Germinal center (tissue), 1 donor: ENCODE results near the gene GNG2.

Experiments
- DNase-seq: peaks from one replicate; pipeline ENCODE4 v3.0.0; 2012; ENCODE audit warnings: mixed read lengths, low spot score

Gene GNG2

DNA sequence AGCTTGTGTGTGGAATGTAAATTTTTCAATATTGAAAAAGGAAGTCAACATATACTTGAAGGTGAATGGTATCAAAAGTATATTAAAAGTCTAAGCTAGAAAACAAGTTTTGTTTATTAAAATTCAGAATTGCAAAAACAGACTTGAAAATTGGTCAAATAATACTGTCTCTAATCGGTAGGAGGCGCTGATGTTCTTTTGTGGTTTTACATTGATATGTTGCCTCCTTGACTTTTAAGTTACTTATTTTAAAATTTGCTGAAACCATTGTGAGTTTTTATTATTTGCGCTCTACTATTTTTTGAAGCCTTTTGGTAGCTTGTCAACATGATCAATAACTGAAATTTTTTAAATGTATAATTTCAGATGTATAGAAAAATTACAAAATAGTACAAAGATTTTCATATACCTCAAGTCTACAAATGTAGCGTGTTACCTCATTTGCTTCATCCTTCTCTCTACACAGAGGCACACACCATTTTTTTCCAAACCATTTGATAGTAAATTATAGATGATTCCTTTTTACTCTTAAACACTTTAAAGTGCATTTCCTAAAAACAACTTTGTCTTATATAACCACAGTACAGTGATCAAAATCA lies 135.8 kb downstream of the GNG2 start:
- no peak for DNase-seq

DNA sequence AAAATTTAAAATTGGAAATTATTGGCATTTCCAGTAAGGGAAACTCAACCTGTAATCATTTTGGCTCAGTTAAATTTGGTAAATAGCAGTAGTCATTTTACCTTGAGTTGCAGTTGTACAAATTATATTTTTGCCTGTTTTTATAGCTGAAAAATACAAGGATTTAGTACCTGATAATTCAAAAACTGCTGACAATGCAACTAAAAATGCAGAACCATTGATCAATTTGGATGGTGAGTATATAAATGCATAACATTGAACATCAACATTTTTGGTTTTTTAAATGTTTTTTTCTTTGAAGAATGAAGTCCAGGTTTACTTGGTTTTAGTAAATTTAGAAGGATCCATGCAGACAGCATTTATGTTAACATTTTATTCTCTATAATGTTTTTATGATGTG lies 137.9 kb downstream of the GNG2 start:
- DNase-seq = no peak

DNA sequence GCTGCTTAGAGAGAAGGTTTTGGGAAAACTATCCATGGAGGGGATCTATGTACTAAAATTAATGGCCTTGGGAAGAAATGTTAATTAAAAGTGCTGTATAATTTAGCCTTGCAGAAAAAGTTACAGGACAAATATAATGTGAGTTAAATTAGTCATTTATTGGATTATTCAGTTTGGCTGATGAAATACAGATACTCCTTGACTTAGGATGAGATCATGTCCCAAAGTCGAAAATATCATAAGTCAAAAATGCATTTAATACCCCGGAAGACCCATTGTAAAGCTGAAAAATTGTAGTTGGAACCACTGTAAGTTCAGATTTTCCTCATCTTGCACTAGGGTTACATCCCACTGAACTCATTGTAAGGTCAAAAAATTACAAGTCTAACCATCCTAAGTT lies 138.7 kb downstream of the GNG2 start:
- DNase-seq = no peak

DNA sequence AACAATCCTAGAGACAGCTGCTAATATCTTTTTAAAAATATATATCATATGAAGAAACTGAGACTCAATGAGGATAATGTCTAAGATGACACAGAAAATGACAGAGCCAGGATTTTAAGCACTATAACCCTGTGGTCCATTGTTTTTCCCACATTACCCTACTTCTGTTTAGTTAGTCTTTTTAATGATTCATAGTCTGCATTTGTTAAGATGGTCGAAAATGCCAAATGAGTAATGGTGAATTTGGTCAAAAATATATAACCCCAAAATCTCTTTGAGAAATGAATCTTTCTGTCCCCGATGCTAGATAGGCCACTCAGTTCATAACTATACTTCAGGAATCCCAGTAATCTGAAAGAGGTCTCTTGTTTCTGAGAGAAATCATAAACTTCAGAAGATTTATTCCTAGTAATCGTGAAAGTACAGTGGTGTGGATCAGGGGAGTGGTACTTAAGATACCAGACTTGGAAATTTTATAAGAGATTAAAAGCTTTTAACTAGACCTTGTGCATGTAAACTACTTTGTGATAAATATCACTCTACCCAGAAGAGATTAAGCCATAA lies 139.7 kb downstream of the GNG2 start:
- no peak for DNase-seq

DNA sequence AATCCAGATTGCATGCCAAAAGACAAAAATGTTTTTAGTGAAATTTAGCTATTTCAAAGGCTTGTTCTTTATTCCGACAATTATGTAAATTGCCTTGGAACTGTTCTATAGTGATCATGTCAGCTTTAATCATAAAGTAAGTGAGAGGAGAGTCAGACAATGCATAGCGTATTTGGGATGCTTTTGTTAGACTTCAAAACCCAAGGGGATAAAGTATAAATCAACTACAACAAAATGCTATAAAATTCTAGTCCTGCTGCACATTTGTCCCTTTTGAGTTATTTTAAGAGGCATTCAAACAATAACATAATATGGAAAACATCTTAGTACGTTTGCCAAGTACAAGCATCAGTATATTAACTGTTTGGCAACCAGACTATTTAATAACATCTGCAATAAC lies 140.3 kb downstream of the GNG2 start:
- no peak for DNase-seq

DNA sequence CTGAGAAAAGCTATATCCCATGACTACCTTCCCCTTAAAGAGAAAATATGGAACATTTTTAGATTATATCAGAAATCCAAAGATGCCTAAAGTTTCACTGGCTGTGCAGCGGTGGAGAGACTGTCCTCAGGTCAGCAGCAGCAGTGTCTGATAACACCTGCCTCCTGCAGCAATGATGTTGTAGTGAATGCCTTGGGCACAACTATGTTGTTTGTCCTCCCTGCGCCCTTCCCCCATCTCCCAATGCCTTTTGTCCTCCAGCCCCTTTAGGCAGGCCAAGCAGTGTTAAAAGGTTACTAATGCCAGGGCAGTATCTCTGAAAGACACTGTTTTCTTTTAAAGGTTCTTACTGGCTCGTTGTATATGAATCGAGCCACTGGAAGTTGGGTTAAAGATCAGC lies 142.1 kb downstream of the GNG2 start:
- no peak for DNase-seq

DNA sequence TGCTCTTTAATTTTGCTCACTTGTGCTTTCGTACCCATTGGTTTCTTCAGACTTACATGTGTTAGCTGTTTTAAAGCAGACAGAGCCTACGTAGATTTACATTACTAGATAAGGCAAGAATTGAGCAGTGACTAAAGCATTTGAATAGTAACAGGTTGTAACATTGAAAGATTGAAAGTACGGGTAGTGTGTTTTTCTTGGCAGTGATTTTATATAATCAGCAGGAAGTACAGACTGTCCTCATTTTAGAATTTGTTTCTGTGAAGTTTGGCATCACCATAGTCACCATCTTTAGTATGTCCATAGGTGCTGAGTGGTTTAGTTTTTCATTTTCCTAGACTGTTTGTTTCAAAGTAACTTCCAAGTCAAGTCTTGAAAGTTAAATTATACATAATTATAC lies 142.9 kb downstream of the GNG2 start:
- DNase-seq = no peak

DNA sequence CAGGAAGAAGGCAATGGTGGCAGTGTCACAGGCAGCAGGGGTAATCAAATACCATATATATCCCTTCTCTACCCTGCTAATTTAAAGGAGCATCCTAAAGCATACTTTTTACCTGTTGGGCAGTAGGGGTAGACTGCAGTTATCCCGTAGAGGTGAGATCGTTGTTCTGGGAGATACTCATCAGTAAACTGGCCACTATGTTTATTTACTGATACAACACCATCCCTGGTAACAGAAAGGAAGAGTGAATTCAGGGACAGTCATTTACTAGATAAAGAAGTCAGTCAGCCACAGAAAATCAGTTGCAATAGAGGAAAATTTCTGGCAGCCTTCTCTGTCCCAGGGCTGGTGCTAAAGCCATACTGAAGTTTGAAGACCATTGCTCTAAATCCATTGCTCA lies 145.2 kb downstream of the GNG2 start:
- no peak for DNase-seq

DNA sequence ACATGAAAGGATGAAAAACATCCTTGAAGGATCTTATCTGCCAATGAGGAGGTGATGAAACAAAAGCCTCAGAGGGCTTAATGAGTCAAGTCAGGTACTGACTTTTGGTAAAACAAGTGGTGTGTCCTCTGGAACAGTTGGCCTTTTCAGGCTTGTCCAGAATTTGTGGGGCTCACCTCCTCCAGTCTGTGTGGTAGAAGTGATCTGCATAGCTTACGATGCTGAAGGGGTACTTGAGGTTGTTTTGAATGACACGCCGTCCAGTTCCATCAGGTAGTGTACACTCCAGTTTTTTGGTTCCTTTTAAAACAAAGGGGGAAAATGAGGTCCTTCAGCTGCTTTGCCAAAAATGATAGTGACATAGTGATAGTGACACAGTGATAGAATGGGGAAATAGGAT lies 145.9 kb downstream of the GNG2 start:
- DNase-seq = no peak

DNA sequence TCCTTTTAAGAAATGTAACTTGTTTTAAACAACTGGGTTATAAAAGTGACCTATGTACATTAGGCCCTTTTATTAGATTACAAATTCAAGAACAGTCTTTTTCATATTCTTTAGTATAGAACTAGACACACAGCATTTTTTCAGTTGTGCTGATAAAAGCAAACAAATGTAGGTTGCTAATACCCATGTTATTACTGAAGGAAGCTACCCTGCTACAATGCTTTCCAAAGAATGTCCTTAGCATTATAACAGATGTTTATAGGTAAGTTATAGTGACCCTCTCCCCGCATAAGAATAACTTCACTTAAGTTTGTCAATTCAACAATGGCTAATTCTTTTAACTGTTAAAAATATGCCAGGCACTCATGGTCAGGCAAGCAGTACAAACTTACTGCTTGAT lies 146.8 kb downstream of the GNG2 start:
- DNase-seq = no peak

DNA sequence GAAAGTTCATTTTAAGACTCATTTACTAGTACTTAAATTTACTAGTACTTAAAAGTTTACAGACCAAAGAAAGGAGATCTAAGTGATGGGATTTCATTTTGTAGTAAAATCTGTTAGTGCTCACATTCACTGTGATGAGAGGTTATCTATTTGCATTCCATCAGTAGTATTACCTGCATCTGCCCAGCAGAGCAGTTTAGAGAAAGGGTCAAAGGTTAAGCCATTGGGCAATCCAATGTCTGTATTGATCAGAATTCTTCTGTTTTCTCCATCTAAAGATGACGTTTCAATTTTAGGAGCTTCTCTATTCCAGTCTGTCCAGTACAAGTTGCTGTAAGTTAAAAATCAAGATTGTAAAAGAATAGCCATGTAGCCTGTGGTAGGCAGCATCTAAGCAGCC lies 147.2 kb downstream of the GNG2 start:
- DNase-seq = no peak

DNA sequence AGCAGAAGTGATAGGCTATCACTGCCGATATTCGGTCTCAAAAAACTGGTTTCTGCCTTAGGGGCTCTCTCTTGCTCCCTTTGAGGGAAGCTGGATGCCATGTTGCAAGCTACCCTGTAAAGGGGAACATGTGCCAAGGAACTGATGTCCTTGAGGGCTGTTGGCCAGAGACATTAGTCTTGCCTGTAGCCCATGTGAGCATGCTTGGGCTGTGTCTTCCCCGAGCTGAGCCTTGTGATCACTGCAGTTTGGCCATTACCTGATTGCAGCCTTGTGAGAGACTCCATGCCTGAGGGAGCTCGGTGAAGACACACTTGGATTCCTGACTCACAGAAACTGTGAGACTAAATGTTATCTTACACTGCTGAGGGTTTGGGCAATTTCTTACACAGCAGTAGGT lies 147.7 kb downstream of the GNG2 start:
- no peak for DNase-seq

DNA sequence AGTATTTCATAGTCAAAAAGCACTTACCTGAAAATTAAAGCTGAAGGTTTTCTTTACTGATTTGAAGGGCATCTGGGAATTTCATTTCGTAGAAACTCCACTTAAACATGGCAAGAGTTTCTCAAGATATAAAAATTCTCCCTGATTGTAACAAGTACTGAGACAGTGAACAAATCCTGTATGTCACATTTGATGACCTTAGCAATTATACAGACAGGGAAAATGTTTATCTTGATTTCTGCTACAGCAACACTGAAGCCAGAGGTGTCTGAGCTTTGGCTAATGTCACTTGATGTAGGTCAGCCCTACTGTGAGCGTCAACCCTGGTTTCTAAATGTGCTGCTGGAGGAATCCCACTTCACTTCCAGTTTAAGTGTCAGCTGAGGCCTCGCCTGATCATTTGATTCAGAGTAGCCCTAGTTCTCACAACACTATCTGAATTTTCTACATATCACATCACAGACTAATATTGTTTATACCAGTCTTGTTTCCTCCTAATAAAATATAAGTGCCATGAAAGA lies 149.8 kb downstream of the GNG2 start:
- no peak for DNase-seq

DNA sequence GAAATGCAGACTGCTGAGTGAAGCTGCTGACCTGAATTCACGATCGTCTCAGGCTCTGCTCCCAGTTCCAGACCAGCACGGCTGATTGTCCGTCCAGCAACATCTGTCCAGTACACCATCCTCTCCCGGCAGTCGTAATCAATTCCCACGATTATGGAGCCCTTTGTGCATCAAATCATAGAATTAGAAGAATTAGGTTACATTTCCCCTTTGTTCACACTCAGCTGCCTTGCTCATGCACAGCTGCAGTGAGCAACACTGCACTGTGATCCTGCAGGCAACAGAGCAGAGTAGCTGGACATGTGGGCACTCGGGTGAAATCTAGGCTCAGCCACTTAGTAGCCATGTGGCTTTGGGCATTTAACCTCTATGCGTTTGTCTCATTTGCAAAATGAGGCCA lies 151.1 kb downstream of the GNG2 start:
- no peak for DNase-seq

DNA sequence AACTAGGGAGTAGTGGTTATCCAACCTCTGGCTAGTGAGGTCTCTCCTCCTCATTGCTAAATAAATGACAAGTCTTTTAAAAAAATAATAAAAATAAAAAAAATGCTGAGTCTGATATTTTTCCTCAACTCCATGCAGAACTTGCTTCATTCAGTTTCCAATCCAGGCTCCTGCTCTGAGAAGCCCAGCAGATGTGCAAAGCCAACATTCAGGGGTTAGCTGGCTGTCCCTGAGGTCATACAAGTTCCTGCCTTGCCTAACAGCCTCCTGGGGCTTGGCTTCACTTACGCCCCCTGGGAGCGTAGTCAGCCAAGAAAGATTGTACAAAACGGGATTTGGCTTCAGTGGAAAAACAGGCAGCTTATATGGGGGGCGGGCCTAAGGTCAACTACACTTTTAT lies 152.2 kb downstream of the GNG2 start:
- no peak for DNase-seq

DNA sequence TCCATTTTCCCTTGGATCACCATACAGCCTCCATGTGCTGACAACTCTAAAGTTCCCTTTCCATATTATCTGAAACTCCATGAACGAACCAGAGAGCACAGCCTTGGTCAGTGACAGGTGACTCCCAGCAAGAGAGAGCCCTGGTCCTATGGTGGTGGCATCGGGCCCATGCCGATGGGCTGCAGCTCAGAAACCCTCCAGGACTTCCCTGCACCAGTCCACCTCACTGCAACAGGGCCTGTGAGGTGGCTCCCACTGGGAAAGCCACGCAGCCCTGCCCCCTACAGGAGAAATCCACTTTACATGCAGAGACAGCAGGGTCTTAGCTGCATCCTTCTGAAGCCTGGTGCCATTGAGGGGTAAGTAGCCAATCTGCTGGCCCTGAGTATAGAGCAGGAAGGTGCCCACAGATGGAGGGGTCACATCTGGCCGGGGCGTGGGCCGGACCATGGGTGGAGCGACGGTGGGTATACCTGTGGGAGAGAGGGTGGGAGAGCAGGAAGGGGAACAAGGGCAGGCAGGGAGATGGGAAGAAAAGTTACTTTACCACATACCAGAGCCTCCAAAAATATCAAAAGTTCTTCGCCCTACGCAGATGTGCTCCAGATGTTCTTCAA lies 153.7 kb downstream of the GNG2 start:
- DNase-seq = no peak

DNA sequence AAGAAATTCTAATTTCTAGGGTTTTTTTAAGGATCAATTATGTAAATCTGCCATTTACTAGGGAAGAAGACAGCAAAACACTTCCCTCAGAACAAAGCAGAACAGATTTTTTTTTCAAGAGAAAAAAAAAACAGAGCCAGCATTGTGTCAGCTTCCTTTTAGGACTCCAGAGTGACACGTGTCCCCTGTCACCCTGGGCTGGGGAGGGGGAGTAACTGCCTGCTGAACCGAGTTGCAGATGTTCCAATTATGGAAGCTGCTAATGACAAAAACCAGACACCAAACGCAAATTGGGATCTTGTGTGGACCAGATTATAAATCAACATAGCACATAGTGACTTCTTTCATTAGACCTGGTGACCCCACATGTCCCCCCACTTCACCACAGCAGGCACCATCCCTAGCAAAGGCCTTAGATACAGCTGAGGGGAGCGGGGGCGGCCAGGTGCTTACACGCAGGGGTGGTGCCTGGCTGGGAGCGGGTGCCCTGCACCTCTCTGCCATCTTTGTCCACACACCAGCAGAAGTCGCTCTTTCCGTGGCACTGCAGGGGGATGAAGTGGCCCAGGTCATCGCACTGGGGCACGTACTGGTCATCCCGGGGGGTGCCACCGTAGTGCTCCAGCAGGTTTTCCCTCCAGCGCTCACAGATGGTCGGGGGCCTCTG lies 154.3 kb downstream of the GNG2 start:
- DNase-seq = no peak

DNA sequence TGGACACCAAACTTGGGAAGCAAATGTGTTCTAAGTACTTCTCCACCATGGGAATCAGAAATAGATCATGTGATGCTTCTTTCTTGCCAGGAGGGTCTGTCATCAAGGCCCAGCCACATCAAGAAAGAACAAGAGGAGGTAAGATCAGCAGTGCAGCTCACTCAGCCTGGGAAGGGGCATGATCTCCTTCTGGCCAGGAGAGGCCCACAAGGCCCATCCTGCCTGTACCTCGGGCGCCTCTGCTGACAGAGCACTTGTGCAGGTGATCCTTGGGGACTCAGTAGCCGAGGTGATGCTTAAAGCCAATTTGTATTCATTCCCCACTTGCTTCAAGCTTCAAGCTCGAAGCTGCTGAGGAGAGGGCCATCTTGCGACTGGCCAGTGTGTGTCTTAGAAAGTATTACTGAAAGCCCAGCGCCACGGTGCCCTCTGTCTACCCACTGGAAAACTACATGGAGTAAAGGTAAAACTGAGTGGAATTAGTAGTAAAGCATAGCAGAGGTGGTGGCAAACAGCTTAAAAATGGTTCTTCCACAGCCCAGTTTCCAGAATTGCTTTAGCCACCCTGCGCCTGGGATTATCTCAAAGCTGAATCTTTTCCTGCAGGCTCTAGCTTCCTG lies 155.1 kb downstream of the GNG2 start:
- no peak for DNase-seq

DNA sequence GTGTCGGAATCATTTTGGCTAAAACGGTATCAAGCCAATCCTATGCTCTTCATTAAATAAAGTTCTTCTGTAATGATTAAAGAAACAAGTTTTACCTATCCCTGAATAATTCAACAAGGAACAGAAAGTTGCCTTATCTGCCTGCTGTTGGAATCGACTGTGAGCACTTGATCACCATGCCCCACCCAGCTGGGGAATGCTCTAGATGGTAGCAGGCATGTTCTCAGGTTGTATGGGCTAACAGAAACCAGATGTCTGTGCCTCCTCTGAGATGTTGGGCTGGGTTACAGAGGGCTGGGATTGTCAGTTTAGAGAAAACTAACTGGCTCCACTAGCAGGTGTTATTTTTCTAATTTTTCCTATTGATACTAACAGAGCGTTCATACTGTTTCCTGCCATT lies 157.8 kb downstream of the GNG2 start:
- no peak for DNase-seq

DNA sequence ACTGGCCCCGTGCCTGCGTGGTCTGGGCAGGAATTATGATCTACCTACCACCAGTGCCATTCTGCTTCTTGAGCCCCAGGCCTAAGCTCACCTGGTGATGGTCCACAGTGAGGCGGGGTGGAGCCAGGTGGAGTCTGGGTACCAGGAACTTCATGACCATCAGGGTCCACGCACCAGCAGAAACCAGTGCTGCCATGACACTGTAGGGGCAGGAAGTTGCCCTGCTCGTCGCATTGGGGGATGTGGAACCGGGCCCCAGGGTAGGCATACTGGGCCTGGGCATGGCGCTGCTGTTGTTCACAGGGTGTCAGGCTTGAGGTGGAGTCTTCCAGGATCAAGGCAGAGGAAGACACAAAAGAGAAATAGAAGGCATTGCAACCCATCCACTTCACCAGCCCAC lies 158.6 kb downstream of the GNG2 start:
- DNase-seq = no peak
